Stimulated activated naive CD8-positive, alpha-beta T cell treated with anti-CD3 and anti-CD28 coated beads, Interleukin-15, Interleukin-2, amounts not matched to agents 100 ng/mL and 50 ng/mL, for 24 hours (primary cell): ENCODE results near the gene DHX29.

Experiments
- H3K27ac Mint-ChIP-seq: one replicate; pipeline ENCODE4 v1.8.0; 2021; ENCODE audit warnings: mild to moderate bottlenecking, mixed read lengths
- H3K27me3 Mint-ChIP-seq: one replicate; pipeline ENCODE4 v1.8.0; 2021; ENCODE audit warnings: mixed read lengths
- H3K36me3 Mint-ChIP-seq: one replicate; pipeline ENCODE4 v1.8.0; 2021; ENCODE audit warnings: low read depth, mixed read lengths
- H3K4me1 Mint-ChIP-seq: one replicate; pipeline ENCODE4 v1.8.0; 2021; ENCODE audit warnings: low read depth, mixed read lengths
- H3K4me3 Mint-ChIP-seq: one replicate; pipeline ENCODE4 v1.8.0; 2021; ENCODE audit warnings: mild to moderate bottlenecking, mixed read lengths
- H3K9me3 Mint-ChIP-seq: one replicate; pipeline ENCODE4 v1.8.0; 2021; ENCODE audit warnings: mixed read lengths

Gene DHX29

GRCh38 chr5:55300890-55301289 lies 6.6 kb downstream of the DHX29 start:
- H3K9me3 Mint-ChIP-seq, result no peaks in the 10 kb centered on the region

GRCh38 chr5:55294935-55295334 lies 12.6 kb downstream of the DHX29 start:
- Mint-ChIP-seq H3K27me3 (no peaks in the 10 kb centered on the region), H3K27ac (no peak overlapping the region), H3K4me1 (no peaks in the 10 kb centered on the region), H3K36me3 (peaks cover 72% of the 10 kb centered on the region), H3K9me3 (no peaks in the 10 kb centered on the region), H3K4me3 (no peak overlapping the region)

More at GRCh38 chr5:55300890-55301289, 6.6 kb downstream of the DHX29 start:
- Mint-ChIP-seq H3K27me3 (no peaks in the 10 kb centered on the region), H3K36me3 (peaks cover 41% of the 10 kb centered on the region), H3K4me3 (no peak overlapping the region), H3K4me1 (peaks cover 17% of the 10 kb centered on the region), H3K27ac (no peak overlapping the region)

- peaks cover 70% of the 10 kb centered on the region for H3K36me3 Mint-ChIP-seq
- no peaks in the 10 kb centered on the region for H3K4me1 Mint-ChIP-seq
- H3K27me3 Mint-ChIP-seq, result no peaks in the 10 kb centered on the region
- no peak overlapping the region for H3K4me3 Mint-ChIP-seq
- no peak overlapping the region for H3K27ac Mint-ChIP-seq
- H3K9me3 Mint-ChIP-seq, result no peaks in the 10 kb centered on the region
Measured at GRCh38 chr5:55290991-55291390, 16.5 kb downstream of the DHX29 start.

GRCh38 chr5:55289808-55290207 lies 17.7 kb downstream of the DHX29 start:
- Mint-ChIP-seq H3K4me3 (no peak overlapping the region), H3K9me3 (no peaks in the 10 kb centered on the region), H3K4me1 (no peaks in the 10 kb centered on the region), H3K27me3 (no peaks in the 10 kb centered on the region), H3K27ac (no peak overlapping the region), H3K36me3 (peaks cover 67% of the 10 kb centered on the region)

GRCh38 chr5:55286411-55286933 lies 21.0 kb downstream of the DHX29 start:
- Mint-ChIP-seq H3K4me1 (no peaks in the 10 kb centered on the region), H3K9me3 (no peaks in the 10 kb centered on the region), H3K27me3 (no peaks in the 10 kb centered on the region), H3K36me3 (peaks cover 60% of the 10 kb centered on the region), H3K4me3 (no peak overlapping the region), H3K27ac (no peak overlapping the region)

GRCh38 chr5:55278778-55279177 lies 28.7 kb downstream of the DHX29 start:
- H3K27me3 Mint-ChIP-seq, result no peaks in the 10 kb centered on the region
- H3K27ac Mint-ChIP-seq, result no peak overlapping the region
- H3K4me3 Mint-ChIP-seq, result no peak overlapping the region
- peaks cover 69% of the 10 kb centered on the region for H3K36me3 Mint-ChIP-seq
- no peaks in the 10 kb centered on the region for H3K9me3 Mint-ChIP-seq
- H3K4me1 Mint-ChIP-seq, result no peaks in the 10 kb centered on the region

GRCh38 chr5:55276771-55277170 lies 30.7 kb downstream of the DHX29 start:
- H3K36me3 Mint-ChIP-seq, result peaks cover 71% of the 10 kb centered on the region
- no peak overlapping the region for H3K27ac Mint-ChIP-seq
- H3K9me3 Mint-ChIP-seq, result no peaks in the 10 kb centered on the region
- H3K4me3 Mint-ChIP-seq, result no peak overlapping the region
- H3K4me1 Mint-ChIP-seq, result no peaks in the 10 kb centered on the region
- H3K27me3 Mint-ChIP-seq, result no peaks in the 10 kb centered on the region

- no peak overlapping the region for H3K4me3 Mint-ChIP-seq
- H3K36me3 Mint-ChIP-seq, result peaks cover 57% of the 10 kb centered on the region
- no peak overlapping the region for H3K27ac Mint-ChIP-seq
- no peaks in the 10 kb centered on the region for H3K4me1 Mint-ChIP-seq
- H3K9me3 Mint-ChIP-seq, result no peaks in the 10 kb centered on the region
- no peaks in the 10 kb centered on the region for H3K27me3 Mint-ChIP-seq
Measured at GRCh38 chr5:55258339-55258738, 49.2 kb downstream of the DHX29 start.

- Mint-ChIP-seq H3K4me1 (no peaks in the 10 kb centered on the region), H3K27ac (no peak overlapping the region), H3K4me3 (no peak overlapping the region), H3K9me3 (no peaks in the 10 kb centered on the region), H3K27me3 (peaks cover 9% of the 10 kb centered on the region), H3K36me3 (peaks cover 31% of the 10 kb centered on the region)
Measured at GRCh38 chr5:55254802-55255201, 52.7 kb downstream of the DHX29 start.

GRCh38 chr5:55250064-55250463 lies 57.4 kb downstream of the DHX29 start:
- H3K27ac Mint-ChIP-seq, result no peak overlapping the region
- H3K4me1 Mint-ChIP-seq, result no peaks in the 10 kb centered on the region
- H3K4me3 Mint-ChIP-seq, result no peak overlapping the region
- peaks cover 13% of the 10 kb centered on the region for H3K9me3 Mint-ChIP-seq
- H3K36me3 Mint-ChIP-seq, result peaks cover 8% of the 10 kb centered on the region
- H3K27me3 Mint-ChIP-seq, result peaks cover 23% of the 10 kb centered on the region

GRCh38 chr5:55241746-55242145 lies 65.7 kb downstream of the DHX29 start:
- H3K4me1 Mint-ChIP-seq, result no peaks in the 10 kb centered on the region
- H3K4me3 Mint-ChIP-seq, result no peak overlapping the region
- H3K27me3 Mint-ChIP-seq, result peaks cover 38% of the 10 kb centered on the region
- no peaks in the 10 kb centered on the region for H3K9me3 Mint-ChIP-seq
- H3K27ac Mint-ChIP-seq, result no peak overlapping the region
- no peaks in the 10 kb centered on the region for H3K36me3 Mint-ChIP-seq

- H3K4me1 Mint-ChIP-seq, result peaks cover 18% of the 10 kb centered on the region
- H3K27ac Mint-ChIP-seq, result no peak overlapping the region
- no peaks in the 10 kb centered on the region for H3K9me3 Mint-ChIP-seq
- no peaks in the 10 kb centered on the region for H3K36me3 Mint-ChIP-seq
- H3K4me3 Mint-ChIP-seq, result no peak overlapping the region
- H3K27me3 Mint-ChIP-seq, result peaks cover 53% of the 10 kb centered on the region
Measured at GRCh38 chr5:55236800-55237199, 70.7 kb downstream of the DHX29 start.

- H3K36me3 Mint-ChIP-seq, result no peaks in the 10 kb centered on the region
- H3K4me3 Mint-ChIP-seq, result peak overlapping the region; percentile 79
- peaks cover 31% of the 10 kb centered on the region for H3K4me1 Mint-ChIP-seq
- H3K27ac Mint-ChIP-seq, result peak overlapping the region; percentile 31
- peaks cover 71% of the 10 kb centered on the region for H3K27me3 Mint-ChIP-seq
- H3K9me3 Mint-ChIP-seq, result no peaks in the 10 kb centered on the region
Measured at GRCh38 chr5:55234121-55234700, 73.3 kb downstream of the DHX29 start.

GRCh38 chr5:55232985-55233928 lies 74.2 kb downstream of the DHX29 start, which contains the start of gene CCNO:
Gene CCNO (minus strand): TSS chr5:55233608. CDS start chr5:55233523, 85 bp downstream.
- Mint-ChIP-seq H3K4me3 (peak within 1 kb of the TSS; percentile 79), H3K27me3 (peaks cover 74% of the 10 kb centered on the region), H3K4me1 (peaks cover 31% of the 10 kb centered on the region), H3K9me3 (no peaks in the 10 kb centered on the region), H3K36me3 (no peaks in the 10 kb centered on the region), H3K27ac (peak within 1 kb of the TSS; percentile 31)

- peaks cover 38% of the 10 kb centered on the region for H3K4me1 Mint-ChIP-seq
- peaks cover 76% of the 10 kb centered on the region for H3K27me3 Mint-ChIP-seq
- peak overlapping the region; percentile 74 for H3K4me3 Mint-ChIP-seq
- H3K27ac Mint-ChIP-seq, result peak overlapping the region; percentile 21
- H3K36me3 Mint-ChIP-seq, result no peaks in the 10 kb centered on the region
- no peaks in the 10 kb centered on the region for H3K9me3 Mint-ChIP-seq
Measured at GRCh38 chr5:55232271-55232984, 75.1 kb downstream of the DHX29 start.
